SU-DHL-6 (cell line): ENCODE measurements around the gene POLA1.

ENCODE experiments used
- CTCF ChIP-seq: fragments of 200-600 bp; sonication (generic); IDR thresholded peaks from one replicate; pipeline ENCODE4 v1.5.1; 2017; ENCODE audit warnings: antibody characterized with exemption, mild to moderate bottlenecking, low read length, moderate library complexity; ENCODE audit not compliant: insufficient read depth, poor library complexity, severe bottlenecking
- EZH2phosphoT487 ChIP-seq: fragments of 200-600 bp; sonication (generic), shearing (Covaris generic); conservative IDR thresholded peaks from 2 replicates; pipeline ENCODE4 v1.6.1; 2018; ENCODE audit warnings: mild to moderate bottlenecking, antibody characterized with exemption, low read length, moderate library complexity, mixed read lengths

DNA sequence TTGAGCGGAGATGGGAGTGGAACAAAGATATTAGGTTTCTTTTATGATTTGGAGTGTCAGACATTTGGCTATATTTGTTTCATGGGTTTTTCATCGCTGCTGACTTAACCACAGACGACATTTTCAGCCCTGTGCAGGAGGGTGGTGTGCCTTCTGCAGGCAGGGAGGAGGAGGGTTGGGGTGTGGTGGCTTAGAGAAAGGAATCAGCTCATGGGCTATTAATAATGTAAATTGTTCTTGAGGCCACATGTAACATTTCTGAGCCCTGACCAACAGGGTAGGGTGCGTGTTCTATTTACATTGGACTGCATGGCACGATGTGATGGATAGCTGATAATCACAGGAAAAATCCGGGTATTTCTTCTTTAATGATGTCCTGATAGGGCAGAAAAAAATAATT, 67.6 kb downstream of the POLA1 start:
- no peak for TF ChIP-seq CTCF
- TF ChIP-seq EZH2phosphoT487, result no peak
